Pancreas (tissue), 10 donors: ENCODE measurements around the gene DENND5B. TPM values are rescaled to one million over a fixed set of nuclear protein-coding genes. Genes with fewer than 3 reads are reported as not detected.
A peak's percentile ranks its signal among the peaks of the same experiment; 100 is the strongest.

Experiments used
- ATAC-seq, 4 donors: fragments of 200-7000 bp; cut with Tn5 transposase; one replicate each; pipeline versions ENCODE4 v1.8.0 to v1.9.1; 2020; ENCODE audit warnings: mild to moderate bottlenecking in 4 of 4, moderate library complexity in 4 of 4
- DNase-seq, 6 donors: peaks; one replicate each; pipeline ENCODE4 v3.0.0-alpha.2; 2020
- FAIRE-seq: peaks from 2 replicates; lab custom pipeline; 2012; peaks lifted over from hg19 to GRCh38; lab: Jason Lieb, UNC
- H3K27ac ChIP-seq, 4 donors: fragments of 200-600 bp; sonication (generic); 1 replicate in 3 of 4; 2 replicates in 1 of 4; pipeline versions ENCODE4 v1.5.0 to v1.8.0; 2020
- H3K27me3 ChIP-seq, 4 donors: fragments of 200-600 bp; one replicate each; pipeline ENCODE4 v1.8.0; 2021
- H3K36me3 ChIP-seq, 3 donors: fragments of 200-600 bp; sonication (generic) in 1 of 3; one replicate each; pipeline versions ENCODE4 v1.5.0 to v1.8.0; 2020 to 2021
- H3K4me1 ChIP-seq, 3 donors: fragments of 200-600 bp; one replicate each; pipeline ENCODE4 v1.8.0; 2021
- H3K4me3 ChIP-seq, 4 donors: fragments of 200-600 bp; sonication (generic) in 2 of 4; one replicate each; pipeline versions ENCODE4 v1.5.0 to v1.8.0; 2020 to 2021
- H3K9me3 ChIP-seq, 4 donors: fragments of 200-600 bp; one replicate each; pipeline ENCODE4 v1.8.0; 2021
- CTCF ChIP-seq, 4 donors: fragments of 200-600 bp; sonication (generic) in 3 of 4; IDR thresholded peaks; one replicate each; pipeline versions ENCODE4 v1.5.0 to v1.8.0; 2021; ENCODE audit warnings: antibody characterized with exemption in 4 of 4
- WGBS, 2 donors: extraction: QIAGEN DNeasy Blood & Tissue Kit; methylation state at CpG; one replicate each; pipeline ENCODE4 v1.1.7; 2013; 5-methylcytosine and 5-hydroxymethylcytosine counted together
- intact Hi-C, 3 donors: fragments of 100-400 bp; cut with DNase I; formaldehyde crosslinking; loops; one replicate each; pipeline versions ENCODE4 v1.11.1 to v1.14.2; 2022
- polyA plus RNA-seq, 2 donors: library from polyadenylated mRNA; stranded (reverse); fragments of 200-250 nt; gene quantifications; one replicate each; pipeline ENCODE4 v1.2.3, GENCODE V29; 2013
- total RNA-seq, 6 donors: library from RNA; stranded (reverse); fragmentation: NEBNext Ultra II Directional in 4 of 6; extraction: Animal tissue kit (Norgen Biotek cat#: 25700) in 4 of 6; gene quantifications; one replicate each; pipeline versions ENCODE4 v1.2.1 to v1.2.4, GENCODE V29; 2021 to 2023
- donor health status: healthy with polysubstance abuse.
- donor health status: DM: no; HTN: no; CAD: no; lungs with moderate emphysema.
- donor health status: DM: no; HTN: no; CAD: no.
- donor health status: control.
- donor health status: control.
- donor health status: Bipolar disorder and iron deficiency.
- donor health status: DM: yes; HTN: yes; CAD: no.
- donor health status: DM: no; HTN: no; CAD: no.
- donor health status: DM: no; HTN: no; CAD: no.
- donor health status: DM: yes; HTN: yes; CAD: no.

DENND5B gene
- total and polyA plus RNA-seq, 8 donors: 2.4 to 11.3 (median 6.9) TPM

- no peaks in the 10 kb centered on the region for H3K9me3 ChIP-seq
- no peak overlapping the region for H3K4me3 ChIP-seq
- WGBS, 2 donors: 78 to 81% methylated on average over 8 of the region's 8 CpGs
- no peak for TF ChIP-seq CTCF (IDR thresholded peaks at IDR 0.05)
- DNase-seq: no peak
- no peaks in the 10 kb centered on the region for H3K36me3 ChIP-seq
- no peaks in the 10 kb centered on the region for H3K27me3 ChIP-seq
- no peak for FAIRE-seq
- ATAC-seq: no peak
- H3K27ac ChIP-seq: no peak overlapping the region
- H3K4me1 ChIP-seq: no peaks in the 10 kb centered on the region
- intact Hi-C loops: no loop called here
Measured at GRCh38 chr12:31597066-31597465, 6.1 kb upstream of the DENND5B start.

GRCh38 chr12:31594681-31595080, 3.7 kb upstream of the DENND5B start:
- no peak for FAIRE-seq
- no peak for TF ChIP-seq CTCF (IDR thresholded peaks at IDR 0.05)

GRCh38 chr12:31591380-31591901, 505 bp upstream of the DENND5B start:
- no peaks in the 10 kb centered on the region for H3K27me3 ChIP-seq
- H3K36me3 ChIP-seq: no peaks in the 10 kb centered on the region
- intact Hi-C loops: no loop called here
- H3K4me3 ChIP-seq: peak overlapping the region; percentile 77 to 99 (median 96)
- FAIRE-seq (no peak), DNase-seq (peak in 2 of 6 donors; percentile 6 to 47), ATAC-seq (peak in 3 of 4 donors; percentile 0 to 13 (median 13))
- 0 to 2% methylated on average over 16 of the region's 16 CpGs for WGBS, 2 donors
- peaks cover 0 to 5% (median under 1%) of the 10 kb centered on the region in 3 donors for H3K4me1 ChIP-seq
- H3K9me3 ChIP-seq: no peaks in the 10 kb centered on the region
- peak overlapping the region in 3 of 4 donors; percentile 94 to 97 (median 97) for H3K27ac ChIP-seq
- no peak for TF ChIP-seq CTCF (IDR thresholded peaks at IDR 0.05)

More at GRCh38 chr12:31594681-31595080, 3.7 kb upstream of the DENND5B start:
- H3K9me3 ChIP-seq: no peaks in the 10 kb centered on the region
- no peak overlapping the region for H3K27ac ChIP-seq
- ATAC-seq: no peak
- DNase-seq: no peak
- no peaks in the 10 kb centered on the region for H3K4me1 ChIP-seq
- no peak overlapping the region for H3K4me3 ChIP-seq
- intact Hi-C loops: no loop called here
- no peaks in the 10 kb centered on the region for H3K27me3 ChIP-seq
- WGBS, 2 donors: 68 to 80% methylated on average over 5 of the region's 5 CpGs
- no peaks in the 10 kb centered on the region for H3K36me3 ChIP-seq

GRCh38 chr12:31589904-31590641, 863 bp downstream of the DENND5B start:
- peak; percentile 75 to 81 (median 77) for ATAC-seq
- no peak for TF ChIP-seq CTCF (IDR thresholded peaks at IDR 0.05)
- H3K27me3 ChIP-seq: no peaks in the 10 kb centered on the region
- no peaks in the 10 kb centered on the region for H3K9me3 ChIP-seq
- FAIRE-seq: no peak
- no peaks in the 10 kb centered on the region for H3K36me3 ChIP-seq
- DNase-seq: peak; percentile 76 to 91 (median 80)
- intact Hi-C loops: loop anchor here in 1 of 3 donors (10.0 kb wide), 1 partner anchor 65 kb away; no protein-coding TSS in a partner anchor
- H3K27ac ChIP-seq: peak overlapping the region; percentile 90 to 97 (median 96)
- WGBS, 2 donors: 0% methylated on average over 63 to 85 of the region's 85 CpGs
- H3K4me3 ChIP-seq: peak overlapping the region; percentile 77 to 99 (median 96)
- peaks cover 0 to 12% (median 7%) of the 10 kb centered on the region in 3 donors for H3K4me1 ChIP-seq

GRCh38 chr12:31589598-31589903, 1.4 kb downstream of the DENND5B start:
- intact Hi-C loops: loop anchor here in 1 of 3 donors (10.0 kb wide), 1 partner anchor 65 kb away; no protein-coding TSS in a partner anchor
- Histone ChIP-seq H3K4me3 (peak overlapping the region; percentile 77 to 99 (median 96)), H3K27me3 (no peaks in the 10 kb centered on the region), H3K36me3 (no peaks in the 10 kb centered on the region), H3K4me1 (peaks cover 0 to 12% (median 7%) of the 10 kb centered on the region in 3 donors), H3K9me3 (no peaks in the 10 kb centered on the region), H3K27ac (peak overlapping the region; percentile 90 to 97 (median 96))
- DNase-seq (no peak), ATAC-seq (no peak), FAIRE-seq (no peak)
- WGBS, 2 donors: 0 to 1% methylated on average over 15 of the region's 15 CpGs
- no peak for TF ChIP-seq CTCF (IDR thresholded peaks at IDR 0.05)
